LNCaP clone FGC (cell line): ENCODE results near the gene GFAP.

Experiments
- DNase-seq: peaks from one replicate; pipeline ENCODE4 v3.0.0-alpha.2; 2011; ENCODE audit warnings: low read depth
- H3K4me3 ChIP-seq: 2 replicates; pipeline ENCODE4 v1.5.1; 2011; ENCODE audit warnings: mild to moderate bottlenecking, low read depth, low read length, control low read depth
- TF ChIP-seq, protein P1 (sequence below): IDR thresholded peaks from 2 replicates; pipeline ENCODE4 v1.5.1; 2012; ENCODE audit warnings: mild to moderate bottlenecking; ENCODE audit not compliant: control insufficient read depth, insufficient read depth; ENCODE audit errors: extremely low read depth

Gene GFAP

DNA sequence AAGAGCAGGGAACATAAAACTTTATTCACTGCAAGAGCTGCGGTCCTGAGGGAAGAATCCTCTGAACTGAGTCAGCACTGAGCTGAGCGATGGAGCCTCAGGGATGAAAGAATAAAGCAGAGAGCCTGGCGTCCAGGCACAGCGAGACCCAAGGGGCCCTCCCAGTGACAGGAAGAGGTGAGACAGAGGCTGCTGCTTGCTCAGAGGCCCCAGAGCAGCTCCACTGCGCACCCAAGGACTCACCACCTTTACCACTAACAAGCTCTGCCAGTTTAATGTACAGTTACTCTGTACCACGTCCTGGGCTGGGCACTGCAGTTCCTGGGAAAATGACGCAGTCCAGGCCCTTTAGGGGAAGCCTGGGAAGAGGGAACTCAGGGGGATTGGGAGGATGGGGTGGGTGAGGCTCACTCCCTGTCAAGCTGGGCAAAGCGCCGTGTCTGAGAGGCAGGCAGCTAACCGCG, 5.6 kb downstream of the GFAP start:
- TF ChIP-seq, protein P1, sequence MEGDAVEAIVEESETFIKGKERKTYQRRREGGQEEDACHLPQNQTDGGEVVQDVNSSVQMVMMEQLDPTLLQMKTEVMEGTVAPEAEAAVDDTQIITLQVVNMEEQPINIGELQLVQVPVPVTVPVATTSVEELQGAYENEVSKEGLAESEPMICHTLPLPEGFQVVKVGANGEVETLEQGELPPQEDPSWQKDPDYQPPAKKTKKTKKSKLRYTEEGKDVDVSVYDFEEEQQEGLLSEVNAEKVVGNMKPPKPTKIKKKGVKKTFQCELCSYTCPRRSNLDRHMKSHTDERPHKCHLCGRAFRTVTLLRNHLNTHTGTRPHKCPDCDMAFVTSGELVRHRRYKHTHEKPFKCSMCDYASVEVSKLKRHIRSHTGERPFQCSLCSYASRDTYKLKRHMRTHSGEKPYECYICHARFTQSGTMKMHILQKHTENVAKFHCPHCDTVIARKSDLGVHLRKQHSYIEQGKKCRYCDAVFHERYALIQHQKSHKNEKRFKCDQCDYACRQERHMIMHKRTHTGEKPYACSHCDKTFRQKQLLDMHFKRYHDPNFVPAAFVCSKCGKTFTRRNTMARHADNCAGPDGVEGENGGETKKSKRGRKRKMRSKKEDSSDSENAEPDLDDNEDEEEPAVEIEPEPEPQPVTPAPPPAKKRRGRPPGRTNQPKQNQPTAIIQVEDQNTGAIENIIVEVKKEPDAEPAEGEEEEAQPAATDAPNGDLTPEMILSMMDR: no peak
- no peak overlapping the region for H3K4me3 ChIP-seq
- DNase-seq: no peak

DNA sequence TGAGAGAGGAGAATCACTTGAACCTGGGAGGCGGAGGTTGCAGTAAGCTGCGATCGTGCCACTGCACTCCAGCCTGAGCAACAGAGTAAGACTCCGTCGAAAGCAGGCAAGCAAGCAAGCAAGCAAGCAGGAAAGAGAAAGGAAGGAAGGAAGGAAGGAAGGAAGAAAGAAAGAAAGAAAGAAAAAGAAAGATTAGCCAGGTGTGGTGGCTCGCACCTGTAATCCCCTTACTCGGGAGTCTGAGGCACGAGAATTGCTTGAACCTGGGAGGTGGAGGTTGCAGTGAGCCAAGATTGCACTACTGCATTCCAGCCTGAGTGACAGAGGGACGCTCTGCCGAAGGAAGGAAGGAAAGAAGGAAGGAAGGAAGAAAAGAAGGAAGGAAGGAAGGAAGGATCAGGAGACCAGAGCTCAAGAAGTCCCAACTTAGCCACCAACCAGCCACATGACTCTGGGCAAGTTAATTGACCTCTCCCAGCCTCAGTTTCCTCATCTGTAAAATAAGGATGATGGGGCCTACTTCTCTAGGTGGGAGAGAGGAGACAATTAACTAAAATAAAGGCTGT, 6.5 kb downstream of the GFAP start:
- TF ChIP-seq, protein P1: no peak
- no peak overlapping the region for H3K4me3 ChIP-seq
- DNase-seq: no peak

DNA sequence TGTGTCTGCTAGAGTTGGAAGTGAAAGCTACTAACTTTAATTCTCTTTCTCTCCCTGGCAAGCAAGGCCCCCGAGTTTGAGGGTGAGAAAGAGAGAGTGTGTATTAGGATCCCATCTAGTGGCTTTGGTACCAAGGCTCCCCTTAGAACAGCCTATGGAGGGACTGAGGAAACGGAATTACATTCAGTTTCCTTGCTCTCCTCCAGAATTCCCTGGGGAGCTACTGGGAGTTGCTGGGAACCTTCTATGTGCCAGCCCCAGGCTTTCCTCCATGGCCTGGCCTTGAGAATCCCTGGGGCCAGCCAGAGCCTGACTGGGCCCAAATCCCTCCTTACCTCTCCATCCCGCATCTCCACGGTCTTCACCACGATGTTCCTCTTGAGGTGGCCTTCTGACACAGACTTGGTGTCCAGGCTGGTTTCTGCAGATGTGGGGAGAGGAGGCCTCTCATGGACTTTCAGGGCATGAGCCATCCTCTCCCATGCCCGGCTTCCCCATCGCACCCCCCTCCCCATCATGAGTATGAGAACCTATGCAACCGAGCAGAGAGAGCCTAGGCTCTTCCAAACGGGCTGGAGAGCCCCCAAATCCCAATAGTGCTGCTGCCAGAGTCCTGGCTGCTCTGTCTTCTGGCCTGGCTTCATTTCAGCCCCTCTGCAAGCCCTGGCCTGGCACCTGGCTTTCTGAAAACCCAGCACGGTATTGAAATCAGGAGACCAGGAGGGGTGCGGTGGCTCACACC, 7.4 kb downstream of the GFAP start:
- TF ChIP-seq, protein P1: no peak
- H3K4me3 ChIP-seq: no peak overlapping the region
- no peak for DNase-seq

DNA sequence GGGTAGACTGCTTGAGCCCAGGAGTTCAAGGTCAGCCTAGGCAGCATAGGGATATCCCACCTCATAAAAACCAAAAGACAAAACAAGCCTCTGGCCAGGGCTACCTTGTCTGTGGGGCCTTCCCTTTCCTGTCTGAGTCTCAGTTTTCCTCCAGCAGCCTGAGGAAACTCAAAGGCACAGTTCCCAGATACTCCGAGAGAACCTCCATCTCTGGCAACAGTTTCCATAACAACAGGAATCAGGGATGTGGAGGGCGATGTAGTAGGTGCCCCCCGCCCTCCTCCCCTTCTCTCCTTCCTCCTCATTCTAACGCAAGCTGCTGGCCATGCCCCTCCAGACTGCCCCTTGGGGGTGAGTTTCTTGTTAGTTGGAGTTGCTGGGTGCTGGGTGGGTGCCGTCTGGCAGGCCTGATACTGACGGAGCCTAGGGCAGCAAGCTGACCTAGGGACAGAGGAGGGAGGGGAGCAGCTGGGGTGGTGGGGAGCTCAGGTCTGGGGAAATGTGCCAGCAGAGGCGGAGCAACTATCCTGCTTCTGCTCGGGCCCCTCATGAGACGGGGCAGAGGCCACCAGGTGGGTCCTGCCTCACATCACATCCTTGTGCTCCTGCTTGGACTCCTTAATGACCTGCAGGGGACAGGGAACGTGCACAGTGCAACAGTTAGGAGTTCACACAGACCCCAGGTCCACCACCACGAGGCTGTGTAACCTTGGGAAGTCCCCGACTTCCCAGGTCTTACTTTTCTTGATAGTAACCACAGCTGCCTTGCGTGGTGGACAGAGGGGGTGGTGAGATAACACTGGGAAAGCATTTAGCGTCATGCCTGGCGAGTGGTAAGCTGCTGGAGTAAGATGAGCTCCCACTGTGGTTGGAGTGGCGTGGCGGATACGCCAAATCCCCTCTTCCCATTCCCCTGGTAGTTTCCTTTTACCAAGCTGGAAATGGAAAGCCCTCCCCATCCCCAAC, 8.3 kb downstream of the GFAP start:
- no peak for DNase-seq
- TF ChIP-seq, protein P1: no peak
- no peak overlapping the region for H3K4me3 ChIP-seq

DNA sequence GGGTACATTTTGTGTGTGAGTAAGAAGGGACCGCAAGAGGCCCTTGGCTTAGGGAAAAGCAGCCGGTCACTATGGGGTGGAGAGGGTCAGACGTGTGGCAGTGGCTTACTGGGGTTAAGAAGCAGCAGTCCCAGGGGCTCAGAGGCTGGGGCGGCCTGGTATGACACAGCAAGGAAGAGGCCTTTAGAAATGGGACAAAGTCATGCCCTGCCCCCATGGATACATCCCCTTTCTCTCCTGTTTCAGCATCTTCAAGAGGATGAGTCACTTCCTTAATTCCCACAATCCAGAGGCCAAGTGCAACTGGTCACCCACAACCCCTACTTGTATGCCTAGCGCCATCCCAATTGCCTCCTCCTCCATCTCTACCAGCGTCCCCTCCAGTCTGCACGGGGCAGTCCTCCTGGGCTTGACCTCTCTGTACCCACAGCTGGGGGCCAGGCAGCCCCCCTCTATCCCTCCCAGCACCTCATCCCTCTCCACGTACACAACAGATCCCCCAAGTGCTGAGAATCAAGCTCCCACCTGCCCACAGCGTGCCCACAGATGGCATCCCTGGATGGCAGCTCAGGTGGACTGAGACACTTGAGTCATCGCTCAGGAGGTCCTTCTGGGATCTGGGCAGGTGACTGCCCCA, 9.2 kb downstream of the GFAP start:
- H3K4me3 ChIP-seq: no peak overlapping the region
- no peak for DNase-seq

More for the DNA sequence above, 9.2 kb downstream of the GFAP start:
- TF ChIP-seq, protein P1: no peak
